ENCODE data around the gene ZBTB17. TPM values are rescaled to one million over a fixed set of nuclear protein-coding genes. Genes with fewer than 3 reads are reported as not detected.

ZBTB17 gene
- total RNA-seq, 1 experiment from 2014 or later = 50.3 TPM

GRCh38 chr1:15992582-15993500, 16.9 kb upstream of the ZBTB17 start:
- no TSS peak for BruUV-seq (replicated peaks)
- Histone ChIP-seq H3K9me3 (ENCODE audit: low read depth, low read length, poor library complexity, severe bottlenecking) (no peaks in the 10 kb centered on the region), H3K4me1 (ENCODE audit: insufficient read depth, low read length, poor library complexity, severe bottlenecking) (no peaks in the 10 kb centered on the region), H3K27me3 (replicated peaks; ENCODE audit: insufficient read depth, low read depth, low read length, poor library complexity) (no peaks in the 10 kb centered on the region), H3K4me3 (ENCODE audit: low read depth, low read length, poor library complexity, severe bottlenecking) (no peak overlapping the region), H3K36me3 (ENCODE audit: insufficient read depth, low read length, poor library complexity, severe bottlenecking) (no peaks in the 10 kb centered on the region), H3K27ac (ENCODE audit: low read depth, low read length, poor library complexity, severe bottlenecking) (no peak overlapping the region)
- no peak for DNase-seq (ENCODE audit: low spot score)
- TF ChIP-seq EZH2 (IDR thresholded peaks at IDR 0.05; ENCODE audit: borderline replicate concordance, low read depth, low read length, poor library complexity, severe bottlenecking) = no peak
- TF ChIP-seq, protein P1, sequence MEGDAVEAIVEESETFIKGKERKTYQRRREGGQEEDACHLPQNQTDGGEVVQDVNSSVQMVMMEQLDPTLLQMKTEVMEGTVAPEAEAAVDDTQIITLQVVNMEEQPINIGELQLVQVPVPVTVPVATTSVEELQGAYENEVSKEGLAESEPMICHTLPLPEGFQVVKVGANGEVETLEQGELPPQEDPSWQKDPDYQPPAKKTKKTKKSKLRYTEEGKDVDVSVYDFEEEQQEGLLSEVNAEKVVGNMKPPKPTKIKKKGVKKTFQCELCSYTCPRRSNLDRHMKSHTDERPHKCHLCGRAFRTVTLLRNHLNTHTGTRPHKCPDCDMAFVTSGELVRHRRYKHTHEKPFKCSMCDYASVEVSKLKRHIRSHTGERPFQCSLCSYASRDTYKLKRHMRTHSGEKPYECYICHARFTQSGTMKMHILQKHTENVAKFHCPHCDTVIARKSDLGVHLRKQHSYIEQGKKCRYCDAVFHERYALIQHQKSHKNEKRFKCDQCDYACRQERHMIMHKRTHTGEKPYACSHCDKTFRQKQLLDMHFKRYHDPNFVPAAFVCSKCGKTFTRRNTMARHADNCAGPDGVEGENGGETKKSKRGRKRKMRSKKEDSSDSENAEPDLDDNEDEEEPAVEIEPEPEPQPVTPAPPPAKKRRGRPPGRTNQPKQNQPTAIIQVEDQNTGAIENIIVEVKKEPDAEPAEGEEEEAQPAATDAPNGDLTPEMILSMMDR (conservative IDR thresholded peaks at IDR 0.05; ENCODE audit: low read depth, low read length) = no peak
- intact Hi-C loops (cut with micrococcal nuclease; ENCODE audit: unreplicated experiment) = no loop called here
- POLR2A ChIA-PET (ENCODE audit: low non-redundant PET) = no interaction called here
- CTCF ChIA-PET = no interaction called here

DNA sequence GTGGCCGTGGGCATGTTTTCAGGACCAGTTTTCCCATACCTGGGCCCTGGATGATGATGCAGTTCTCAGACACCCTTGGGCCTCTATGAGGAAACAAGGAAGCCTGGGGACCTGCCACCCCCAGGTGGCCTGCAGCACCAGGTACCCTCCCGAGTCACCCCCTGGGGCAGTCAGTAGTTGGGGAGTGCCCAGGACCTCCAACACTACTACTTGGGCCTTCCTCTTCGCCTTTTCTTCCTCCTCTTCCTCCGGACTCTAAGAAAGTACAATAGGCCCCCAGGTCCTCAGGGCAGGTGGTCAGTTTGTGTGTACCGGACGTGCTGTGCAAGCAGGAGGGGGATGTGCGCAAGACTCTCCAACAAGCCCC, 16.3 kb upstream of the ZBTB17 start:
- Histone ChIP-seq H3K4me1 (ENCODE audit: insufficient read depth, low read length, poor library complexity, severe bottlenecking) (no peaks in the 10 kb centered on the region), H3K4me3 (ENCODE audit: low read depth, low read length, poor library complexity, severe bottlenecking) (no peak overlapping the region), H3K9me3 (ENCODE audit: low read depth, low read length, poor library complexity, severe bottlenecking) (no peaks in the 10 kb centered on the region), H3K27ac (ENCODE audit: low read depth, low read length, poor library complexity, severe bottlenecking) (no peak overlapping the region), H3K36me3 (ENCODE audit: insufficient read depth, low read length, poor library complexity, severe bottlenecking) (no peaks in the 10 kb centered on the region), H3K27me3 (replicated peaks; ENCODE audit: insufficient read depth, low read depth, low read length, poor library complexity) (no peaks in the 10 kb centered on the region)
- TF ChIP-seq, protein P1 (conservative IDR thresholded peaks at IDR 0.05; ENCODE audit: low read depth, low read length) = no peak
- TF ChIP-seq EZH2 (IDR thresholded peaks at IDR 0.05; ENCODE audit: borderline replicate concordance, low read depth, low read length, poor library complexity, severe bottlenecking) = no peak
- ChIA-PET CTCF (no interaction called here), POLR2A (ENCODE audit: low non-redundant PET) (no interaction called here)
- DNase-seq (ENCODE audit: low spot score) = no peak
- intact Hi-C loops (cut with micrococcal nuclease; ENCODE audit: unreplicated experiment) = no loop called here
- BruUV-seq (replicated peaks) = no TSS peak

DNA sequence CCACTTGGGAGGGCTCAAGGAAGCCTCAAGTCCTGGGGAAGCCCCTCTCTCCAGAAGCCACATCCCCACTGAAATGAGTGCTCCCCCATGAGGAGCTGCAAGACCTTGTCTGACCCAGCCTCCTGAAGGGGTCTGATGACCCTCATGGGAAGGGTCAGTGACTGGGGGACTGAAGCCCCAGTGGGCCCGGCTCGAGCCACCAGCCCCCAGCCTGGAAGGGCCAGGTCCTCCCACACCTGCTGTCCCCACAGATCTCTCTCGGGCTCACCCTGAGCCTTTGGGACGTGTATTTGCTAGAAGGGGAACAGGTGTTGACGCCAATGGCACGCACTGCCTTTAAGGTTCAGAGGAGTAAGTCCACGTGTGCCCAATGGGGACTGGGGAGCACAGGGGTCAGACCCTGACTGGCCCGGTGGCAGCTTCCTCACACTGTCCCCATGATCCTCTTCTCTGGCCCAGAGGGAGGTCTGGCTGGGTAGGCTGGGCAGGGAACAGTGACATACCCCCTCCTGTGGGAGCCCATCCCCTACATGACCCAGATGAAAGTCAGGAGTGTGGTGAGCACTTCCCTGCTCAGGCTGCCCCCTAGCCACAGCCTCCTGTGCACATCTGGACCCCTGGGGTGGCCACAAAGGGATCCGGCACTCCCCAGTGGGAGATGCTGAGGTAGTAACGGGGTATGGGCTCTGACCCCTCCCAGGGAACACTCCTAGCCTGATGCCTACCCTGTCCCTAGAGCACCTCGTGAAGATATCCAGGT, 15.7 kb upstream of the ZBTB17 start:
- CTCF ChIA-PET = no interaction called here
- DNase-seq (ENCODE audit: low spot score) = no peak
- Histone ChIP-seq H3K27ac (ENCODE audit: low read depth, low read length, poor library complexity, severe bottlenecking) (no peak overlapping the region), H3K9me3 (ENCODE audit: low read depth, low read length, poor library complexity, severe bottlenecking) (no peaks in the 10 kb centered on the region), H3K36me3 (ENCODE audit: insufficient read depth, low read length, poor library complexity, severe bottlenecking) (no peaks in the 10 kb centered on the region), H3K4me3 (ENCODE audit: low read depth, low read length, poor library complexity, severe bottlenecking) (no peak overlapping the region), H3K4me1 (ENCODE audit: insufficient read depth, low read length, poor library complexity, severe bottlenecking) (no peaks in the 10 kb centered on the region), H3K27me3 (replicated peaks; ENCODE audit: insufficient read depth, low read depth, low read length, poor library complexity) (no peaks in the 10 kb centered on the region)
- BruUV-seq (replicated peaks) = no TSS peak
- TF ChIP-seq EZH2 (IDR thresholded peaks at IDR 0.05; ENCODE audit: borderline replicate concordance, low read depth, low read length, poor library complexity, severe bottlenecking) = no peak
- TF ChIP-seq, protein P1 (conservative IDR thresholded peaks at IDR 0.05; ENCODE audit: low read depth, low read length) = no peak
- POLR2A ChIA-PET (ENCODE audit: low non-redundant PET) = no interaction called here
- intact Hi-C loops (cut with micrococcal nuclease; ENCODE audit: unreplicated experiment) = no loop called here

All from A673 (cell line).